PC-3 (cell line): ENCODE measurements around the gene EIF2AK3. TPM values are rescaled to one million over a fixed set of nuclear protein-coding genes. Genes with fewer than 3 reads are reported as not detected.

Source experiments
- ATAC-seq: fragments of 200-7000 bp; cut with Tn5 transposase; 2 replicates; pipeline ENCODE4 v1.9.1; 2020; ENCODE audit warnings: mild to moderate bottlenecking, moderate library complexity
- BruUV-seq: library from RNA; stranded (reverse); fragments of 400-500 nt; replicated peaks from 2 replicates; lab custom pipeline; 2021; lab: Mats Ljungman, UMichigan
- CTCF ChIA-PET: fragments of 300-600 bp; sonication (Branson Sonifier 250); formaldehyde crosslinking; loops from one replicate; lab custom pipeline; 2022; ENCODE audit warnings: antibody characterized with exemption; lab: Charles Lee
- POLR2A ChIA-PET: fragments of 300-600 bp; sonication (Branson Sonifier 250); formaldehyde crosslinking; loops from one replicate; lab custom pipeline; 2022; ENCODE audit warnings: antibody characterized with exemption; ENCODE audit not compliant: unreplicated experiment; lab: Charles Lee
- DNase-seq: peaks from one replicate; pipeline ENCODE4 v3.0.0-alpha.2; 2015
- H2AFZ ChIP-seq: fragments of 300-600 bp; sonication (generic); 2 replicates; pipeline ENCODE4 v1.6.0; 2016; ENCODE audit warnings: antibody characterized with exemption, low read length
- H3F3A ChIP-seq: fragments of 300-600 bp; sonication (generic); one replicate; pipeline ENCODE4 v1.6.0; 2017; ENCODE audit warnings: antibody characterized with exemption, low read length, control low read depth, mild to moderate bottlenecking; ENCODE audit not compliant: unreplicated experiment
- H3K27ac ChIP-seq: fragments of 300-600 bp; sonication (generic); 2 replicates; pipeline ENCODE4 v1.5.1; 2016; ENCODE audit warnings: mild to moderate bottlenecking, low read length
- H3K27me3 ChIP-seq: fragments of 300-600 bp; sonication (generic); 2 replicates; pipeline ENCODE4 v1.6.1; 2016; ENCODE audit warnings: low read length, mixed read lengths
- H3K36me3 ChIP-seq: fragments of 300-600 bp; sonication (generic); 2 replicates; pipeline ENCODE4 v1.6.1; 2016; ENCODE audit warnings: low read depth, mixed run types, low read length, mixed read lengths
- H3K4me1 ChIP-seq: fragments of 300-600 bp; sonication (generic); 2 replicates; pipeline ENCODE4 v1.5.1; 2016; ENCODE audit warnings: low read length; ENCODE audit not compliant: insufficient read depth
- H3K4me2 ChIP-seq: fragments of 300-600 bp; sonication (generic); 2 replicates; pipeline ENCODE4 v1.6.0; 2016; ENCODE audit warnings: low read length
- H3K4me3 ChIP-seq: fragments of 300-600 bp; sonication (generic); 2 replicates; pipeline ENCODE4 v1.5.1; 2016; ENCODE audit warnings: mild to moderate bottlenecking, low read length, mixed read lengths
- H3K79me2 ChIP-seq: fragments of 300-600 bp; sonication (generic); 2 replicates; pipeline ENCODE4 v1.6.1; 2017; ENCODE audit warnings: low read length, mixed read lengths
- H3K9ac ChIP-seq: fragments of 300-600 bp; sonication (generic); 2 replicates; pipeline ENCODE4 v1.6.0; 2016; ENCODE audit warnings: mild to moderate bottlenecking, low read length
- H3K9me2 ChIP-seq: fragments of 300-600 bp; sonication (generic); replicated peaks from 2 replicates; pipeline ENCODE4 v1.6.1; 2016; ENCODE audit warnings: mixed run types, low read length, mixed read lengths
- H3K9me3 ChIP-seq: fragments of 300-600 bp; sonication (generic); 2 replicates; pipeline ENCODE4 v1.6.1; 2016; ENCODE audit warnings: low read length, mixed read lengths
- H4K20me1 ChIP-seq: fragments of 300-600 bp; sonication (generic); 2 replicates; pipeline ENCODE4 v1.6.1; 2016; ENCODE audit warnings: low read length, mixed read lengths
- CTCF ChIP-seq: fragments of 300-600 bp; sonication (generic); conservative IDR thresholded peaks from 2 replicates; pipeline ENCODE4 v1.5.1; 2017; ENCODE audit warnings: antibody characterized with exemption, low read depth, mild to moderate bottlenecking, low read length
- EZH2 ChIP-seq: fragments of 300-600 bp; sonication (generic); IDR thresholded peaks from one replicate; pipeline ENCODE4 v1.6.1; 2017; ENCODE audit warnings: antibody characterized with exemption, mild to moderate bottlenecking, low read length; ENCODE audit not compliant: unreplicated experiment
- EZH2phosphoT487 ChIP-seq: fragments of 300-600 bp; sonication (generic); IDR thresholded peaks from 2 replicates; pipeline ENCODE4 v1.6.1; 2018; ENCODE audit warnings: mild to moderate bottlenecking, antibody characterized with exemption, low read length, borderline replicate concordance
- intact Hi-C: fragments of 100-400 bp; cut with micrococcal nuclease; formaldehyde crosslinking; loops from 2 replicates; pipeline ENCODE4 v1.9.0; 2023
- total RNA-seq: library from RNA; depleted of rRNA; stranded (reverse); fragments of >200 nt; gene quantifications from 2 replicates; pipeline ENCODE4 v1.2.3, GENCODE V29; 2014

The EIF2AK3 gene
- total RNA-seq, 1 experiment from 2014 or later, result 10.7 TPM

GRCh38 chr2:88638743-88639142, 11.5 kb upstream of the EIF2AK3 start:
- no peaks in the 10 kb centered on the region for H4K20me1 ChIP-seq
- no peak overlapping the region for H2AFZ ChIP-seq
- H3K9me2 ChIP-seq, result no peaks in the 10 kb centered on the region
- H3K27me3 ChIP-seq, result no peaks in the 10 kb centered on the region
- CTCF ChIA-PET, result no interaction called here
- H3K4me3 ChIP-seq, result no peak overlapping the region
- intact Hi-C loops, result loop anchor here (1.0 kb wide), 2 partner anchors 21 to 31 kb away; no protein-coding TSS in a partner anchor
- peaks cover 4% of the 10 kb centered on the region for H3F3A ChIP-seq
- no TSS peak for BruUV-seq
- peaks cover 21% of the 10 kb centered on the region for H3K4me1 ChIP-seq
- TF ChIP-seq EZH2phosphoT487 (no peak), CTCF (no peak), EZH2 (no peak)
- H3K4me2 ChIP-seq, result peak overlapping the region; percentile 23
- H3K9me3 ChIP-seq, result no peaks in the 10 kb centered on the region
- H3K27ac ChIP-seq, result peak overlapping the region; percentile 8
- ATAC-seq (peak; percentile 80), DNase-seq (peak; percentile 80)
- no peak overlapping the region for H3K9ac ChIP-seq
- H3K36me3 ChIP-seq, result no peaks in the 10 kb centered on the region
- no peaks in the 10 kb centered on the region for H3K79me2 ChIP-seq
- POLR2A ChIA-PET, result no interaction called here

- intact Hi-C loops, result loop anchor here (1.0 kb wide), 2 partner anchors 21 to 31 kb away; no protein-coding TSS in a partner anchor
- Histone ChIP-seq H3K9me2 (no peaks in the 10 kb centered on the region), H3K4me3 (no peak overlapping the region), H3F3A (peaks cover 4% of the 10 kb centered on the region), H3K27me3 (no peaks in the 10 kb centered on the region), H3K36me3 (no peaks in the 10 kb centered on the region), H2AFZ (no peak overlapping the region), H3K4me2 (peak overlapping the region; percentile 23), H3K9me3 (no peaks in the 10 kb centered on the region), H3K27ac (no peak overlapping the region), H3K4me1 (peaks cover 21% of the 10 kb centered on the region), H3K9ac (no peak overlapping the region), H3K79me2 (no peaks in the 10 kb centered on the region), H4K20me1 (no peaks in the 10 kb centered on the region)
- no peak for TF ChIP-seq CTCF
- ATAC-seq (peak; percentile 20), DNase-seq (no peak)
- ChIA-PET CTCF (interaction anchor here (0.6 kb wide), 1 partner anchor 34 kb away, joined by 4 read pairs; no protein-coding TSS in a partner anchor), POLR2A (interaction anchor here (0.6 kb wide), 1 partner anchor 622 kb away, joined by 3 read pairs; the partner anchor contains the start of gene RNU2-63P)
- BruUV-seq, result no TSS peak
These were observed 10.9 kb upstream of the EIF2AK3 start for GRCh38 chr2:88638123-88638650.

GRCh38 chr2:88637464-88637863, 10.2 kb upstream of the EIF2AK3 start:
- Histone ChIP-seq H3K4me3 (no peak overlapping the region), H4K20me1 (no peaks in the 10 kb centered on the region), H3K4me1 (peaks cover 21% of the 10 kb centered on the region), H3F3A (peaks cover 4% of the 10 kb centered on the region), H3K9ac (no peak overlapping the region), H3K27me3 (no peaks in the 10 kb centered on the region), H3K9me2 (no peaks in the 10 kb centered on the region), H3K27ac (no peak overlapping the region), H2AFZ (no peak overlapping the region), H3K4me2 (no peak overlapping the region), H3K79me2 (no peaks in the 10 kb centered on the region), H3K36me3 (no peaks in the 10 kb centered on the region), H3K9me3 (no peaks in the 10 kb centered on the region)
- no TSS peak for BruUV-seq
- no peak; the same call in 1 of the 2 replicates for ATAC-seq
- ChIA-PET CTCF (no interaction called here), POLR2A (no interaction called here)
- DNase-seq, result peak; percentile 26
- intact Hi-C loops, result no loop called here
- TF ChIP-seq EZH2phosphoT487, result no peak
- no peak for TF ChIP-seq CTCF
- no peak for TF ChIP-seq EZH2
